NCI-H82 (cell line): ENCODE measurements around the gene CLUH.

ENCODE experiments used
- DNase-seq: peaks from one replicate; lab custom pipeline; 2025; lab: John Stamatoyannopoulos, UW

CLUH gene

GRCh38 chr17:2718150-2718938, 6.8 kb upstream of the CLUH start:
- DNase-seq = no peak

- DNase-seq = no peak
These were observed 5.1 kb upstream of the CLUH start for GRCh38 chr17:2716649-2717048.

GRCh38 chr17:2713881-2714280, 2.3 kb upstream of the CLUH start:
- no peak for DNase-seq

- peak; percentile 70 for DNase-seq
These were observed 908 bp upstream of the CLUH start for GRCh38 chr17:2712300-2713043.

- peak; percentile 48 for DNase-seq
These were observed 559 bp downstream of the CLUH start for GRCh38 chr17:2710803-2711607.

GRCh38 chr17:2710071-2710802, 1.3 kb downstream of the CLUH start:
- DNase-seq = peak; percentile 51

GRCh38 chr17:2709183-2709661, 2.3 kb downstream of the CLUH start:
- peak; percentile 71 for DNase-seq

- no peak for DNase-seq
These were observed 2.9 kb downstream of the CLUH start for GRCh38 chr17:2708585-2709182.

- peak; percentile 62 for DNase-seq
These were observed 3.6 kb downstream of the CLUH start for GRCh38 chr17:2707721-2708584.

- no peak for DNase-seq
These were observed 4.6 kb downstream of the CLUH start for GRCh38 chr17:2706911-2707510.

- DNase-seq = no peak
These were observed 5.4 kb downstream of the CLUH start for GRCh38 chr17:2705888-2706795.

GRCh38 chr17:2705263-2705662, 6.3 kb downstream of the CLUH start:
- no peak for DNase-seq

- no peak for DNase-seq
These were observed 6.7 kb downstream of the CLUH start for GRCh38 chr17:2704890-2705248.

- no peak for DNase-seq
These were observed 7.3 kb downstream of the CLUH start for GRCh38 chr17:2704031-2704889.

- DNase-seq = no peak
These were observed 8.0 kb downstream of the CLUH start for GRCh38 chr17:2703606-2704005.

- DNase-seq = no peak
These were observed 8.4 kb downstream of the CLUH start for GRCh38 chr17:2703181-2703580.

- DNase-seq = no peak
These were observed 9.4 kb downstream of the CLUH start for GRCh38 chr17:2701996-2702741.
